Naive thymus-derived CD8-positive, alpha-beta T cell (primary cell): ENCODE data around the gene SAP25. TPM values are rescaled to one million over a fixed set of nuclear protein-coding genes. Genes with fewer than 3 reads are reported as not detected.
"Not testable (repeated sequence)": the region's sequence is repeated elsewhere in the genome, so short reads cannot be mapped to it uniquely, and the experiment has no call there.

Experiments
- ATAC-seq, 2 donors: fragments of 150-1000 bp; cut with Tn5 transposase in 1 of 2; sonication (Bioruptor Pico), chemical (Tn5 transposase) in 1 of 2; 1 replicate in 1 of 2; 2 replicates in 1 of 2; pipeline ENCODE4 v1.10.0; 2021; ENCODE audit warnings: mild to moderate bottlenecking in 2 of 2, moderate library complexity in 2 of 2
- POLR2A ChIA-PET: fragments of 350-600 bp; sonication (Branson Sonifier 250); formaldehyde crosslinking; loops from one replicate; lab custom pipeline; 2021; ENCODE audit warnings: antibody characterized with exemption; lab: Charles Lee
- DNase-seq, 10 donors: peaks; one replicate each; pipeline versions ENCODE4 v3.0.0 to v3.0.0-alpha.2; 2020 to 2022
- H3K27ac Mint-ChIP-seq, 10 donors: one replicate each; pipeline ENCODE4 v1.8.0; 2020 to 2022; ENCODE audit warnings: mild to moderate bottlenecking in 10 of 10, mixed read lengths in 10 of 10, moderate library complexity in 4 of 10, inconsistent platforms in 1 of 10
- H3K27me3 Mint-ChIP-seq, 5 donors: one replicate each; pipeline ENCODE4 v1.8.0; 2021 to 2022; ENCODE audit warnings: mixed read lengths in 5 of 5
- H3K36me3 Mint-ChIP-seq, 3 donors: one replicate each; pipeline ENCODE4 v1.8.0; 2020 to 2022; ENCODE audit warnings: mixed read lengths in 3 of 3, mild to moderate bottlenecking in 2 of 3, inconsistent platforms in 1 of 3
- H3K4me1 Mint-ChIP-seq, 4 donors: one replicate each; pipeline ENCODE4 v1.8.0; 2021 to 2022; ENCODE audit warnings: mixed read lengths in 4 of 4
- H3K4me3 Mint-ChIP-seq, 10 donors: one replicate each; pipeline ENCODE4 v1.8.0; 2020 to 2022; ENCODE audit warnings: mild to moderate bottlenecking in 10 of 10, mixed read lengths in 10 of 10, moderate library complexity in 6 of 10, inconsistent platforms in 1 of 10
- H3K9me3 Mint-ChIP-seq, 9 donors: one replicate each; pipeline ENCODE4 v1.8.0; 2020 to 2022; ENCODE audit warnings: mixed read lengths in 9 of 9, mild to moderate bottlenecking in 3 of 9, inconsistent platforms in 1 of 9, moderate library complexity in 1 of 9
- polyA plus RNA-seq, 3 donors: library from polyadenylated mRNA; unstranded; fragments of 300-500 nt; fragmentation: Illumina TruSeq; gene quantifications; one replicate each; pipeline ENCODE4 v1.2.3, GENCODE V29; 2021
- total RNA-seq, 8 experiments: library from RNA in 2 of 8; stranded (reverse) in 2 of 8; gene quantifications; one replicate each; pipeline ENCODE4 v1.2.3 and lab custom pipeline; 2021 to 2026

Gene SAP25
- total and polyA plus RNA-seq, 5 experiments from 2014 or later, result 0.42 to 118 (median 102) TPM; not detected in 2

GRCh38 chr7:100565133-100565571 is 8.5 kb downstream of the SAP25 start:
- no peak overlapping the region for H3K4me3 Mint-ChIP-seq
- peaks cover 19 to 48% (median 35%) of the 10 kb centered on the region in 4 donors for H3K4me1 Mint-ChIP-seq
- no peak for DNase-seq
- peak overlapping the region in 1 of 10 donors; percentile 33 for H3K27ac Mint-ChIP-seq
- H3K36me3 Mint-ChIP-seq, result peaks cover 0 to 15% (median 6%) of the 10 kb centered on the region in 3 donors
- ATAC-seq, result no peak
- no peaks in the 10 kb centered on the region for H3K9me3 Mint-ChIP-seq
- POLR2A ChIA-PET, result interaction anchor here (0.8 to 11.9 kb wide), 6 partner anchors 14 to 113 kb away, joined by 3 to 333 read pairs (median 4); partner anchors contain the start of genes FBXO24 and LRCH4
- H3K27me3 Mint-ChIP-seq, result no peaks in the 10 kb centered on the region

GRCh38 chr7:100564405-100564804 is 9.3 kb downstream of the SAP25 start:
- DNase-seq, ATAC-seq, H3K9me3 Mint-ChIP-seq, H3K27me3 Mint-ChIP-seq, H3K4me3 Mint-ChIP-seq: not testable (repeated sequence)
- Mint-ChIP-seq H3K27ac (peak overlapping the region in 6 of 10 donors; percentile 31 to 79 (median 64)), H3K36me3 (peaks cover 0 to 15% (median 6%) of the 10 kb centered on the region in 3 donors), H3K4me1 (peaks cover 19 to 46% (median 37%) of the 10 kb centered on the region in 4 donors)
- POLR2A ChIA-PET, result interaction anchor here (0.5 to 11.9 kb wide), 17 partner anchors 9 to 444 kb away, joined by 3 to 333 read pairs (median 3); partner anchors contain the start of genes FBXO24, GIGYF1, GNB2 and LRCH4

GRCh38 chr7:100563809-100564400 is 9.8 kb downstream of the SAP25 start:
- no peaks in the 10 kb centered on the region for H3K9me3 Mint-ChIP-seq
- H3K4me3 Mint-ChIP-seq, result peak overlapping the region in 1 of 10 donors; percentile 24
- H3K27me3 Mint-ChIP-seq, result no peaks in the 10 kb centered on the region
- H3K27ac Mint-ChIP-seq, result peak overlapping the region in 8 of 10 donors; percentile 0 to 78 (median 60)
- H3K4me1 Mint-ChIP-seq, result peaks cover 16 to 41% (median 36%) of the 10 kb centered on the region in 4 donors
- H3K36me3 Mint-ChIP-seq, result peaks cover 0 to 15% (median 6%) of the 10 kb centered on the region in 3 donors
- peak; percentile 66 to 91 (median 83) for DNase-seq
- peak; percentile 75 to 78 for ATAC-seq
- POLR2A ChIA-PET, result interaction anchor here (0.7 to 11.9 kb wide), 13 partner anchors 9 to 443 kb away, joined by 3 to 333 read pairs (median 3); partner anchors contain the start of genes FBXO24, GIGYF1, GNB2 and LRCH4

GRCh38 chr7:100563100-100563564 is 10.6 kb downstream of the SAP25 start:
- H3K4me1 Mint-ChIP-seq, result peaks cover 12 to 34% (median 30%) of the 10 kb centered on the region in 4 donors
- ATAC-seq (no peak), DNase-seq (no peak)
- H3K9me3 Mint-ChIP-seq, result no peaks in the 10 kb centered on the region
- POLR2A ChIA-PET, result interaction anchor here (0.9 to 11.9 kb wide), 7 partner anchors 8 to 130 kb away, joined by 3 to 333 read pairs (median 3); partner anchors contain the start of genes FBXO24, LRCH4, MOSPD3 and TSC22D4
- H3K36me3 Mint-ChIP-seq, result peaks cover 0 to 15% (median 6%) of the 10 kb centered on the region in 3 donors
- H3K4me3 Mint-ChIP-seq, result no peak overlapping the region
- no peaks in the 10 kb centered on the region for H3K27me3 Mint-ChIP-seq
- no peak overlapping the region for H3K27ac Mint-ChIP-seq

- H3K9me3 Mint-ChIP-seq, result no peaks in the 10 kb centered on the region
- no peaks in the 10 kb centered on the region for H3K27me3 Mint-ChIP-seq
- H3K4me1 Mint-ChIP-seq, result peaks cover 9 to 27% (median 24%) of the 10 kb centered on the region in 4 donors
- no peak overlapping the region for H3K27ac Mint-ChIP-seq
- DNase-seq (no peak), ATAC-seq (no peak)
- peak overlapping the region in 1 of 10 donors; percentile 20 for H3K4me3 Mint-ChIP-seq
- H3K36me3 Mint-ChIP-seq, result peaks cover 0 to 20% (median 6%) of the 10 kb centered on the region in 3 donors
- POLR2A ChIA-PET, result interaction anchor here (0.6 to 4.0 kb wide), 6 partner anchors 23 to 394 kb away, joined by 3 to 35 read pairs (median 3); partner anchors contain the start of genes FBXO24 and LRCH4
Observed at GRCh38 chr7:100562195-100563099, 11.3 kb downstream of the SAP25 start.

DNA sequence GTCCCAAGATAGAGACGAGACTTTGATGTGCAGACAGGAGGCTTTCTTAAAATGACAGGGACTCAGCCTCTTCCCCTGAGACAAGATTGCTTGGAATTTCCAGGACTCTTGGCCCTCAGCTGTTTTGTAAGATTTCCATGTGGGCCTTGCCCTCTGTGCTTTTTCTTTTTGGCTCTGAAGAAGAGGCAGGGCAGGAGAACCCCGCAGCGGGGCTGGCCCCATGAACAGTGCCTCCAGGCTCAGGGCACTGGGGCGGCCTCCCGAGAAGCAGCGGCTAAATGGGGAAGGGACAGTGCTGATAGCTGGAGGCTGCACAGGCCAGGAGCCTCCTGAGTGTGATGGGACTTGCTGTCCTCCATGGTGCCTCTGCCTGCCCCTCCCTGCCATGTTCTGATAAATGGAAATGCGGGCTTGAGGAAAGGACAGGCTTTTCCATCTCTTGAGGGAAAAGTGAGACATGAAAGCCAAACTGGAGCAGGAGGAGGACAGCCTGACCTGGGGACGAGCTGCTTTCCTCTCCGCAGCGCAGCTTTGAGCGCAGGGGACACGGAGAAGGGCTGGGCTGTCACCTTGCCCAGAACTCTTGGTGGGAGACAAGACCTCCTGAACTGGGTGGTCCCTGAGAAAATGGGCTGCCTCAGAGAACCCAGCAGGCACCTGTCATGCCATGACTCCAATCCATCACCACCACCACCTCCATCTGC is 12.1 kb downstream of the SAP25 start:
- POLR2A ChIA-PET, result interaction anchor here (0.6 to 4.0 kb wide), 6 partner anchors 23 to 393 kb away, joined by 3 to 35 read pairs (median 3); partner anchors contain the start of genes FBXO24, LRCH4 and TSC22D4
- Mint-ChIP-seq H3K4me3 (peak overlapping the region in 1 of 10 donors; percentile 20), H3K27me3 (no peaks in the 10 kb centered on the region), H3K36me3 (peaks cover 0 to 27% (median 9%) of the 10 kb centered on the region in 3 donors), H3K27ac (no peak overlapping the region), H3K4me1 (peaks cover 7 to 20% (median 18%) of the 10 kb centered on the region in 4 donors), H3K9me3 (no peaks in the 10 kb centered on the region)
- DNase-seq, result no peak
- no peak for ATAC-seq

DNA sequence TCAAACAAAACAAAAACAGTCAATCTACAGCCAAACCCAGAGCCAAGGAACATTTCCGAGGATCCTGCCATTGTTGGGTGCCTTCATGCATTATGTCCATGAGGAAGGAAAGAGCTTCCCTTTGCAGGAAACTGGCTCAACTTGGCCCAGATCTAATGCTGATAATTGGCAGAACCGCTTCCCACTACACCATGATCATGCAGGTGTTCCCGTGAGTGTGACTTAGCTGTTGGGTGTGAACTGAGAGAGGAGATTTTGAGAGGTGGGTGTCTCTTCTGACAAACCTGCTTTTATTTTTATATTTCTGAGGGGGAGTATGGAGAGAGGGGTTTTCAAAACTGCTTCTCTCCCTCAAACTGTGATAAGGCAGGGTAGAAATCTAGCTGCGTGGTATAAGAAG is 14.6 kb downstream of the SAP25 start:
- peaks cover 0 to 44% (median 17%) of the 10 kb centered on the region in 3 donors for H3K36me3 Mint-ChIP-seq

DNA sequence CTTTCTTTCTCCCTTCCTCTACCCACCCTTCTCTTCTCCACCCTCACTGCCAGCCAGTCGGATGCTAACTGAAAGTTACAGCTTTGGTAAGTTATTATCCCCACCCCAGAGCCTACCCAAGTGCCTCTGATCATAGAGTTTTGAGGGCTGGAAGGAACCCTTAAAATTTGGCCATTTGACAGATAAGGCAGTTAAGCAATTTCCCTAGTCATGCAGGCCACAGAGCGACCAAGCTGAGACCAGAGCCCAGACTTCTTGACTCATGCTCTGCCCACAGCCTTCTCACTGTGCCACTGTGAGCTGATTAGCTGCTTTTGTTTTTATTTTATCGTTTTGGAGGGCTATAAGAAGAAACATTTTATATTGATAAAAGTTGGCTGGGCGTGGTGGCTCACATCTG is 17.2 kb downstream of the SAP25 start:
- no peak overlapping the region for H3K4me3 Mint-ChIP-seq

More for the DNA sequence above, 14.6 kb downstream of the SAP25 start:
- POLR2A ChIA-PET, result interaction anchor here (0.6 to 4.0 kb wide), 13 partner anchors 10 to 90 kb away, joined by 3 to 35 read pairs (median 6); partner anchors contain the start of genes AGFG2, FBXO24, LRCH4 and TSC22D4
- ATAC-seq, result no peak
- no peak for DNase-seq
- Mint-ChIP-seq H3K4me3 (no peak overlapping the region), H3K27me3 (no peaks in the 10 kb centered on the region), H3K4me1 (peaks cover 4 to 17% (median 14%) of the 10 kb centered on the region in 4 donors), H3K9me3 (no peaks in the 10 kb centered on the region), H3K27ac (peak overlapping the region in 3 of 10 donors; percentile 12 to 50 (median 34))

GRCh38 chr7:100555701-100556100 is 18.0 kb downstream of the SAP25 start:
- ATAC-seq (no peak), DNase-seq (no peak)
- H3K4me1 Mint-ChIP-seq, result peaks cover 5 to 15% (median 13%) of the 10 kb centered on the region in 4 donors
- H3K27ac Mint-ChIP-seq, result peak overlapping the region in 3 of 10 donors; percentile 21 to 75 (median 48)
- H3K4me3 Mint-ChIP-seq, result no peak overlapping the region
- POLR2A ChIA-PET, result interaction anchor here (0.6 to 1.9 kb wide), 6 partner anchors 8 to 101 kb away, joined by 3 to 13 read pairs (median 4); partner anchors contain the start of gene AGFG2
- no peaks in the 10 kb centered on the region for H3K27me3 Mint-ChIP-seq
- no peaks in the 10 kb centered on the region for H3K9me3 Mint-ChIP-seq
- peaks cover 0 to 55% (median 14%) of the 10 kb centered on the region in 3 donors for H3K36me3 Mint-ChIP-seq

More for the DNA sequence above, 17.2 kb downstream of the SAP25 start:
- H3K36me3 Mint-ChIP-seq, result peaks cover 0 to 51% (median 14%) of the 10 kb centered on the region in 3 donors
- POLR2A ChIA-PET, result interaction anchor here (0.6 to 1.7 kb wide), 4 partner anchors 17 to 124 kb away, joined by 3 to 5 read pairs (median 4); partner anchors contain the start of gene AGFG2
- DNase-seq, result no peak
- H3K4me1 Mint-ChIP-seq, result peaks cover 5 to 14% (median 11%) of the 10 kb centered on the region in 4 donors
- H3K27me3 Mint-ChIP-seq, result no peaks in the 10 kb centered on the region
- no peaks in the 10 kb centered on the region for H3K9me3 Mint-ChIP-seq
- no peak for ATAC-seq
- H3K27ac Mint-ChIP-seq, result peak overlapping the region in 6 of 10 donors; percentile 19 to 73 (median 37)

DNA sequence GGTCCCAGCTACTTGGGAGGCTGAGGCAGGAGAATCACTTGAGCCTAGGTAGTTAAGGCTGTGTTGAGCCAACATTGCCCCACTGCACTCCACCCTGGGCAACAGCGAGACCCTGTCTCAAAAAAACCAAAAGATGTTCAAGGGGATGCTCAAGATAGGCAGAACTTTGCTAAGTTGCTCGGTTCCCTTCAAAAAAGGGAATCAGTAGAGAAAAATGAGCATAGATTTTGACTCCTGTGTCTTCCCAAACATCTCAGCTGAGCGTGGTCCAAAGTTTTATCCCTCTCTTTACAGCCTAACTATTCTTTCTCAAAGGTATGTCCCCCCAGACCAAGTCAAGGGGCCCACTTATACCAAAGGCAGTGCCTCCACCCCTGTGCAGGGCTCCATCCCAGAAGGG is 20.7 kb downstream of the SAP25 start:
- POLR2A ChIA-PET, result interaction anchor here (0.6 to 1.2 kb wide), 4 partner anchors 11 to 84 kb away, joined by 3 to 4 read pairs (median 3); partner anchors contain the start of gene AGFG2
- H3K27me3 Mint-ChIP-seq, result no peaks in the 10 kb centered on the region
- H3K4me3 Mint-ChIP-seq, result no peak overlapping the region
- DNase-seq, result no peak
- peaks cover 13 to 34% (median 30%) of the 10 kb centered on the region in 4 donors for H3K4me1 Mint-ChIP-seq
- ATAC-seq, result no peak
- no peaks in the 10 kb centered on the region for H3K9me3 Mint-ChIP-seq
- peak overlapping the region in 2 of 10 donors; percentile 15 to 19 for H3K27ac Mint-ChIP-seq
- H3K36me3 Mint-ChIP-seq, result peaks cover 3 to 66% (median 24%) of the 10 kb centered on the region in 3 donors

- ATAC-seq (no peak), DNase-seq (no peak)
- H3K4me1 Mint-ChIP-seq, result peaks cover 17 to 39% (median 35%) of the 10 kb centered on the region in 4 donors
- no peak overlapping the region for H3K4me3 Mint-ChIP-seq
- H3K27me3 Mint-ChIP-seq, result no peaks in the 10 kb centered on the region
- POLR2A ChIA-PET, result interaction anchor here (1.1 kb wide), 1 partner anchor 13 kb away, joined by 3 read pairs; the partner anchor contains the start of gene AGFG2
- no peaks in the 10 kb centered on the region for H3K9me3 Mint-ChIP-seq
- H3K36me3 Mint-ChIP-seq, result peaks cover 3 to 62% (median 24%) of the 10 kb centered on the region in 3 donors
- H3K27ac Mint-ChIP-seq, result peak overlapping the region in 8 of 10 donors; percentile 2 to 81 (median 50)
Observed at GRCh38 chr7:100552532-100552931, 21.2 kb downstream of the SAP25 start.
